Stimulated activated CD4-positive, alpha-beta T cell treated with anti-CD3 and anti-CD28 coated beads, Interleukin-12 subunit alpha, Interleukin-12 subunit beta, amount 100 ng/mL, for 4 hours (primary cell): ENCODE measurements around the gene RRAD.

Experiments
- DNase-seq: peaks from one replicate; pipeline ENCODE4 v3.0.0-alpha.2; 2020

The RRAD gene

DNA sequence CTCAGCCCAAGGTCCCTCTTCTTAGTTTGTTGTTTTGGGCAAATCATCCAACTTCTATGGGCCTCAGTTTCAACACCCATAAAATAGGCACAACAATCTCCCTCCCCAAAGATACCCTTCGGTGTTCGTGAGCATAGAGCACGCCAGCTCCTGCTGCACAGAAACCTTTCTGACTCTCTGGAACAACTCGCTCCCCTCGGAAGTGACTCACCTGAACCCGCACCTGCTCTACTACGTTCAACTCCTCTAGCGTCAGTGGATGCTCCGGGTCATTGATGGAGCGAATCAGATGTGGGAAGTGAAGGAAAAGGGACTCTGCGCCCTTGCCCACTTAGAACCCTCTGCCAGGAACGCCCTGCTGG, 8.4 kb upstream of the RRAD start:
- DNase-seq, result peak; percentile 52

DNA sequence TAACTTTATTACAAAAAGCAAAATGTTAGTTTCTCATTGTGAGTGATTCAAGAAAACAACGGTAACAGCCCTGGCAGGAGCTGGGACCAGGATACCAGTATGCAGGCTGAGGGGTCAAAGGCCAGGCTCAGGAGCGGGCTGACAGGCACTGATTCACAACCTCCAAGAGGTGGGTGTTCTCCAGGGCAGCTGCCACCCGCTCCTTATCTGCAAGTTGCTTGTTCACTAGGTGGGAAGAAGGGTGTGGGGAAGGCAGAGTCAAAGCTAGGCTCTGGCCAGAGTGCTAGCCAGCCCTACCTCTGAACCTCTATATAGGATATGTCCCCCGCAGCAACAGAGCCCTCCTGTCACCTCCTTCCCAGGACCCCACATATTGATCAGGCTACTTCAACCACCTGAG, 6.7 kb upstream of the RRAD start:
- DNase-seq, result no peak

DNA sequence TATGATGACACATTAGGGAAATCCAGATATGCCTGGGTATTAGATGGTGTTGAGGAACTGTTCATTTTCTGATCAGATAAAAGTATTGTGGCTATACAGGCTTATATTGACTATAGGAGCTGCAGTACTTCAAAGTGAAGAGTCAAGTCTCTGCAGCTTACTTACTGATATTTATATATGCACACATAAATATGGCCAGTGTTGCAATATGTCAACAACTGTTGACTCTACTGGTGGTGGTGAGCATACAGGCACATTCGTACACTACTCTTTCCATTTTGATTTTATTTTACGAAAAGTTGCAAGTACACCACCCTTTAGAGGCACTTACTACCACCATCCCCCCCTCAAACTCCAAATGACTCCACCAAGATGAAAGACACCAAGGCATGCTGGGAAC, 6.3 kb upstream of the RRAD start:
- DNase-seq, result no peak

DNA sequence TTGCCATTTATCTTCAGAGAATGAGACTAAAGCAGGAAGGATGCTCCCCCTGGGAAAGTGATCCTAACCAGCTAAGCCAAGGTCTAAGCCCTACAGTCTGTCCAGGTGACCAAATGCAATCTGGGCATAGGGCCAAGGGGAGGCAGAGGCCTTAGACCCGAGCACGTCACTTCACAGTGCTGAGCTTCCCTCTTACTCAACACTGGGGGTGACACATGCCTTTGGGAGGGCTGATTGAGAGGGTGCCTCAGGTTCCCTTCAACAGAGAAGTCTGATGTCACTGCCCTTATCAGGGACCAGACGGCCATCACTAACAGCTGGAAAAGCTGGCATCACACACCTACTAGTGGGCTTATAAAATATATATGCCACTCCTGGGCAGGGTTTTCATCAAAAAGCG, 4.9 kb upstream of the RRAD start:
- no peak for DNase-seq

DNA sequence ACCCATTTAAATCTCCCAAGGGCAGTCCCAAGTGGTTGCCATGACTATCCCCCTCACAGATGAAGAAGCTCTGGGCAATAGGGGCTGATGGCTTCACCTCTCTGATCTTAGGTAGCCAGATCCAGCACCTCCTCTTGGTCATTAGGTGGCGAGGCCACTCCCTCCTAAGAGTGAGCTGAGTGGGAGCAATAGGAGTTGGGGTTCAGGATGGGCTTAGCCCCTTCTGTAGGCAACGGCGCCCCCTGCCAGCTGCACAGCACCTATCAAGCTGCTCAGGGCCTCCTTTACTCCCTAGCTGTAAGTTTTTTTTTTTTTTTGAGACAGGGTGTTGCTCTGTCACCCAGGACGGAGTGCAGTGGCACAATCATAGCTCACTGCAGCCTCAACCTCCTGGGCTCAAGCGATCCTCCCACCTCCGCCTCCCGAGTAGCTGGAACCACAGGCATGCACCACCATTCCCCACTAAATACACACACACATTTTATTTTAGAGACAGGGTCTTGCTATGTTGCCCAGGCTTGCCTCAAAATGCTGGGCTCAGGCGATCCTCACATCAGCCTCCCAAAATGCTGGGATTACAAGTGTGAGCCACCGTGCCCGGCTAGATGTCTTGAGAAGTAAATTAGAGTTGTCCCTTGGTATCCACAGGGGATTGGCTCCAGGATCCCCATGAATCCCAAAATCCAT, 3.5 kb upstream of the RRAD start:
- DNase-seq, result no peak

DNA sequence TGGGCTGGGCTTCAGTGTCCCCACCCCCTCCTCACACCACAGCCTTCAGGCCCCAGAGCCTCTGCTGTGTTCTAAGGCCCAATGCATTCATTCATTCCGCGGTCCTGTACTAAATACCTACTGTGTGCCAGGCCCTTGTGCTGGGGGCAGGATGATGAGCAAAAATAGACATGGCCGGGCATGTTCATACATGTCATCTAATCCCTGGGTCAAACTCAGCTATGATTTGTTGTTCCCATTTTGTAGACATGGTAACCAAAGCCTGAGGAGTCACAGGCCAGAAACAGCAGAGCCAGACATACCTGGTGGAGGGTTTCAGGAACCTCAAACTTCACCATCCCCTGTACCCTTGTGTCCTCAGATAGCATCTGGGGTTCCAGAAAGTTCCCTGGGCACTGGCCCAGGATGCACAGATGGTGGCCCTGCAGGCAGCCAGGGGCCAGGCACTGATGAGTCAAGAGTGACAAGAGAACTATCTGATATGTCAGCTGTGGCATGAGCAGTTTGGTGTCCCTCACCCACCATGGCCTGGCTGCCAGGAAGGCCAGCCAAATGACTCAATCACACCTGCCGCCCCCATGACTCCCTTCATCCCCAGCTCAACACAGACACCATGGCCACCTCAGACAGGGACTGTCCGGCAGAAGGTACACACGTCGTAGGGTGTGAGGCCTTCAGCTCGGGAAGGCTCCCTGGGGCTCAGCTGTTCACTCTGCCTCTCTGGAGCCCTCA, 2.7 kb upstream of the RRAD start:
- DNase-seq, result no peak

DNA sequence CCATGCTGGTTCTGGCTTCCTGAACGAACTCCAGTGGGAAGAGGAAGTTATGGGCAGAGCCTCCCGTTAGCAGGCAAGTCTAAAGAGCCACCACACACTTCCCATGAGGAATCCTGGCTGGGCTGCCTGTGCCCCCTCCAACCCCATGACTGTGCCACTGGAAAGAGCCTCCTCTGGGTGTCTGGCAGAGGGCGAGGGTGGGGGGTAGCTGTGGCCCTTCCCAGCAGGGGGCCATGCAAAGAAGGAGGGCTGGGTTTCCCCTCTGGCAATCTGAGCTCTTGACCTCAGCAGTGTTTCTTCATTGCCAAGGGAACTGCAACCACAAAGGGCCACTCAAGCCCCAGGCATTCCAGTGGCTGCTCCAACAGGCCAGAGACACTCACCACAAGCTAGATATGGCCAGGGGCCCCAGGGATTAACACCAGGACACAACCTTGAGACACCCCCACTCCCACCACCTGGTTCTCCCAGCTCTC, 1.7 kb upstream of the RRAD start:
- no peak for DNase-seq

DNA sequence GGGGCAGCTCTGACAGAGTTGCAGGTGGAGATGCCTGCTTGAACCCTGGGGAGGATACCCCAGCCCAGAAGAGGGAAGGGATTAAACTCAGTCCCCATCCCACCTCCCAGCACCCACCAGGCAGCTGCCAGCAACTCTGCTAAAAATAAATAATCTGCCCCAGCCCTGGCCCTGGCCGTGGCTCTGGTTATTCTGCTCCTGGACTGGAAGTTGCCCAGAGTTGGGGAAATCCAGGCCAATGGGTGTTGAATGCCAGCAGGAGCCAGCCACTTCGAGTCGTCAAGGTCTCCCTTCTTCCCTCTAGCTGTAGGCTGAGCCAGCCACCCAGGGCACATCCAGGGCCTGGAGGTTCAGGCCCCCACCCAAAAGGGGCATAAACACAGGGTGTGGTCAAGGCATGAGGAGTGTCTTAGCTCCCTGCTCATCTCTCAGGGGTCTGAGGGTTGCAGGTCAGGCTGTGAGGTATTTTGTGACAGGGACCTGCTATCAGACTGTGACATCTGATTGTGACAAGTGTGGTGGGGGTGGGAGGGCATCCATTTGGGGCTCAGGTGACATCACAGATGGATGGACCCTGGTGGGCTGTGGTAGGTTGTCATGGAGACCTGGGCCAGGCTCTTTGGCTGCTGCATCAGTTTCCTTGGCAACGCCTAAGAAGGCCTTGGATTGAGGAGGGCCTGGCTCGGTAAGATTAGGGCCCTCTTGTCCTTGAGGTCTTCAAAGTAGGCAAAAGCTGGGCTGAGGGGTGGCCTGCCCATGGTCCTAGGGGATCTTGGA, 1.0 kb upstream of the RRAD start:
- no peak for DNase-seq

DNA sequence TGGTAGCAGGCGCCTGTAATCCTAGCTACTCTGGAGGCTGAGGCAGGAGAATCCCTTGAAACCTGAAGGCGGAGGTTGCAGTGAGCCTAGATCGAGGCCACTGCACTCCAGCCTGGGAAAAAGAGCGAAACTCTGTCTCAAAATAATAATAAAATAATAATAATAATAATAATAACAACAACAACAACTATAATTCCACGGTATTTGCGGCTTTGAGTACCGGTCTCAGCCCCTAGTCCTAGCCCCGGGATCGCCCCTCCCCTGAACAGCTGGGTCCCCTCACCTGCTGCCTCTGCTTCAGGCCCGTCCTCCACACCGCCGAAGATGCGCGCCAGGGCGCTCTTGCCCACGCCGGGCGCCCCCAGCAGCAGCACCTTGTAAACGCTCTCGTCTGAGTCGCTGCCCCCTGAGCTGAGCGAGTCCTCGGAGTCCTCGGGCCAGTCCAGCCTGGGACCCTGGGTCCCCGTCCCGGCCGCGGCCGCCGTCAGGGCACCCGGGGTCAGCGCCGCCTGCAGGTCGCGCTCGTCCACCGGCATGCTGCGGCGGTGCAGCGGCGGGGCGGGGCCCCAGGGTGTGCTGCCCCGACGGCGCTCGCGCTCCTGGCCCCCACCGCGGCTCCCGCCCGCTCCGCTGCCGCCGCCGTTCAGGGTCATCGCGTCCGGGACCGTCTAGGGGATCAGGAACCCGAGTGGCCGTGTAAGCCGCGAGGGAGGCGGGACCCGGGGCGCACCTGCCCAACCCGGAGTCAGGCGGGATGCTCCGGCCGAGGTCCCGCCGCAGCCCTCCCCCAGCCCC, 611 bp downstream of the RRAD start:
- peak; percentile 36 for DNase-seq

DNA sequence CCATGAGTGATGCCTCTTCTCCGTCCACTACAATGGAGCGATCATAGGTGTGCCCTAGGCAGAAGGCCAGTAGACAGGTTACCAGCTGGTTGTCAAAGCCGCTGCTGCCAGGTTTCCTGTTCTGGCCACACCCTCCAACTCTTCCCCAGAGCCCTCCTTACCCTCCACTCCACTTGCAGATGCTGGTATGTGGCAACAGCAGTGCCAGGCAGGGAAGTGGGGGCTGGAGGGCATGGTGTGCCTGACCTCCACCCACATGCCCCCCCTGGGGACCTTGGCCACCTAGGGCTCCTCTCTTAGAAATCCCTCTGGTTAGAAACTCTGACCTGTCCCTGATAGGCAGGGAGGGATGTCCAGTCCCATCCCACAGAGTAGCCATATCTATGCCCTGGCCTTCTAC, 1.5 kb downstream of the RRAD start:
- no peak for DNase-seq

DNA sequence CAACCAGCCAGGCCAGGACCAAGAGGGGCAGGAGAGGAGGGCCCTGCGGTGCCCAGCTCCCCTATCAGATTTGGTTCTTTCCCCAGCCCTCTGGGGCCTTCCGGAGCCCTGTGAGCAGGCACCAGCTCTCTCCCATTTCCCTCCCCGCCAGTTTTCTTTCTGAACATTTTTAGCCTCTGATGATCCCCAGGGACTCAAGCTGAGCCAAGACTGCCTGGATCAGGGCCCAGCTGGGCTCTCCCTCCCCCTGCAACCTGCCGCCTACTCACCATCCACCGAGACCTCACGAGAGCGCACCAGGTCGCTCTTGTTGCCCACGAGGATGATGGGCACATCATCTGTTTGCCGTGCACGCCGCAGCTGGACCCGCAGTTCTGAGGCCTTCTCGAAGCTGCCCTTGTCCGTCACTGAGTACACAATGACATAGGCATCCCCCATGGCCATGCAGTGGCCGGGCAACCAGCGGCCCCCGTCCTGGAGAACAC, 2.0 kb downstream of the RRAD start:
- no peak for DNase-seq

DNA sequence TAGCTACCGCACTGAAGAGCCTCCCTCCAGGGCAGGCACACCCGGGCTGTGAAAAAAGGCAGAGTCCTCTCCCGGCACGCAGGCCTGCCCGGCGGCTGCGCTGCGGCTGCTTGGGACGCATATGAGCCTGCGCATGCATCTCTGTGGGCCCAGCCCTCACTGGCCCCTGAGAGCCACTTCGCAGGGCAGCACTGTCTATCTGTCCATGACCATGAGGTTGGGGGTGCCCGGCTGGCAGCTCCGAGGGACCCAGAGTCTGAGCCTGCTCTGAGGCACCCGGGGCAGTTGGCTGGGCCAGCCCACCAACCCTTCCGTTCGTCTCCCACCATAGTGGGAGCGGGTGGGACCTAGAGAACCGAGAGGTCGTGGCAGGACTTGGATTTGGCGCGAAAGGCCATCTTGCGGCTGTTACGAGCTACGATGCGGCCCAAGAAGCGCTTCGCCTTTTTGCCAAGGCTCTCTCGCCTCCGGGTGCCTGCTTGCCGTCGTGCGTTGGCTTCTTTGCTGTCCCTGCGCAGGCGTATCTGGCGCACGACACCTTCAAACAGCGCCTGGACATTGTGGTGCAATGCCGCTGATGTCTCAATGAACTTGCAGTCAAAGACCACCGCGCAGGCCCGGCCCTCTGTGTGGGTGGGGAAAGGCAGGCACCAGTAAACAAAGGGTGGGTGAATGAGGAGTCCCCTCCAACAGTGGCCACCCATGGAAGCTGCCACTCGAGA, 3.4 kb downstream of the RRAD start:
- no peak for DNase-seq

DNA sequence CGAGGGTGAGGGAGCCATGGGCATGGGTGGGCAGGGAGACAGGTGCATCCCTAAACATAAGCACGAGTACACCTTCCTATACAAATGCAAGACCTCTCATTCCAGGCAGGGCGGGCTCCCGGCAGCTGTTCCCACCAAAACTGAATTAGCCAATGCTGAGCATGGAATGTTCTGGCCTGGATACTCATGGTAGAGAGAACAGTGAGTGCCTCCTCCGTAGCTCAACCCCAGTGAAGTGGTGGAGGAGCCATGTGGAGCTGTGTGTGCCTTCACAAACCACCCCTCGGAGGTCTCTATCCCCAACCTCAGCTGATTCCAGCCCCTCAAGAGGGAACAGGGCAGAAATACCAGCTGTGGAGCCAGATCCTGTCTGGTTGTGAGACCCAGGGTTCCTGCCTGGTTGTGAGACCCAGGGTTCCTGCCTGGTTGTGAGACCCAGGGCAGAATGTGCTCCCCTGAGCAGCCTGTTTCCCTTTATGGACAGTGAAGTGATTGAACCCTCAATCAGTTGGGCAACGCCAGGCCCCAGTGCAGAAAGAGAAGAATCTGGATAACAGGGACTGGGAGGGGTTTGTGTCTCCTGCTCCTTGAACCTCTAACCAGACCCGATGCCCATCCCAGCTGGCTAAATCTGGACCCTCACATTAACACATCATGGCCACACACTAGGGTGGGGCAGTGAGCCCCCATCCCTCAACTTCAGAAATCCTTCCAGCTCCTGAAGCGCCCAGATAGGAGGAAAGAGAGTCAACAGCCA, 4.2 kb downstream of the RRAD start:
- no peak for DNase-seq

DNA sequence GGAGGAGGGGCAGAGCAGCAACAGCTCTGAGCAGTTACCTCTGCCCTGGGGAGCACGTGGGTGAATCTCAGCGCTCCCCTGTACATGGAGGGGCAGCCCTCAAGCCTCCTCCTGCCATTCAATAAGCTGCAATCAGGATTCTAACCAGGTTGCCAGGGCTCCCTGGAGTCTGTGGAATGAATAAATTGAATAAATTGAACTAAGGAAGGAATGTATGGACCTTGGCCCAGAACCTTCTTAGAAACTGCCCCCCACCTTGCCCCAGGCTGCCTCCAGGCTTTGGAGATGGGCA, 5.1 kb downstream of the RRAD start:
- DNase-seq, result no peak

DNA sequence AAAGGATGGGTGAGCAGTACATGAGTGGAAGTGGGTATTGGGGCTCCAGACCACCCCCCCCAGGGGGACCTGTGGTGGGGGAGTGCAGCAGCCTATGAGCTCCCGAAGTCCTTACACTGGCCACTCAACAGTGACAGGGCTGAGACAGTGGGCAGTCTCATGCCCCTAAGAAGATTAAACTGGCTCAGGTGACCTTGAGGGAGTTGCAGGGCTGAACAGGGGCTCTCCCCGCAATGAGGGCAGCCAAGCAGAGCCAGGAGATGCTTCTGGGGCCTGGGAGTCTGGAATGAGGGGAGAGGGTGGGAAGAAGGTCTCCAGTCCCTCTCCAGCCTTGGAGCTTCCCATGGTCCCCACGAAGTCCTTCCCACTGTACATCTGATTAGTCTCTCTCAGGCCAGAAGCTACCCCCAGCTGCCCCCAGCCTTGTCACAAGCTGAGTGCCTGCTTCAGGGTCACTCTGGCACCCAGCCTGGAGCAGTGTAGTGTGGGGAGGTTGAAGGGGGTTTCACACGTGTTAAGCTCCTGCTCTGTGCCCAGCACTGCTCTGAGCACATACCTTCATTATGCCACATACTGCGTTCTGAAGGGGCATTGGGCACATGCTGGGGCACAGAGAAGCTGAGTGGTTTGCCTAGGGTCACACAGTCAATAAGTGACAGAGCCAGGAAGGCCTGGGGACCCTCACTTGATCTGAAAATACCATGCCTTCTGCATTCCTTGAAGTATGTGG, 5.6 kb downstream of the RRAD start:
- DNase-seq, result no peak

DNA sequence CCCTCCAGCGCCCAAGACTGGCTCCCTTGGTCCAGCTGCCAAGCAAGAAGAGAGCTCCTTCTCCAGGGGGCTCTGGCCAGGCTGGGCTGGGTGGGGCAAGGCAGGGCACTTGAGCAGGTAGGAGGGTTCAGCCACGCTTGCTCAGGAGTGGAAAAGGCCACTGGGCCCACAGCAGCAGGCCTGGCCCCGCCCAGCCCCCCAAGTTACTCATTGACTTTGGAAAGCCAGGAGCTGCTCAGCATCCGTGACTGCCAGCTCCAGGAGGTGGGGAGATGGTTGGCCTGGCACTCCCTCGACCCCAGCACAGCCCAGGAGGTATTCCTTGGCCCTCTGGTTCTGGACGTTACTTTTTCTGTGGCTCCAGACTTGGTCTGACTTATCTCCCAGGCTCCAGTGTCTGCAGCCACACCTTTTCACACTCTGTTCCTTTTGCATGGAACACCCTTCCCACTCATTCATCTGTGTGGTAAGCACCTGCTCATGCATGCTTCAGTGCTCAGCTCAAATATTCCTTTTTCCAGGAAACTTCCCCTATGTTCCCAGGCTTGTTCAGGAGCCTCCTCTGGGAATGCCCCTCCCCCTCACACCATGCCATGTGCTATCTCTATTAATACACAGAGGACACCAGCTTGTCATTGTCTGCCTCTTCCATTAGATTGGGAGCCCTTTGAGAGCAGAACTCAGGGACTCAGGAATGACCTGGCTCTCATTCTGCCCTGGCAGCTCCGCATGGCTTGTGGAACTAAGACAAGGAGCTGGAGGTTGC, 6.3 kb downstream of the RRAD start, which contains the start of gene CDH16:
Gene CDH16 (minus strand): TSS at position 83 of the 766 bp plus-strand sequence. CDS start 820 bp downstream, outside the sequence.
- DNase-seq, result no peak

DNA sequence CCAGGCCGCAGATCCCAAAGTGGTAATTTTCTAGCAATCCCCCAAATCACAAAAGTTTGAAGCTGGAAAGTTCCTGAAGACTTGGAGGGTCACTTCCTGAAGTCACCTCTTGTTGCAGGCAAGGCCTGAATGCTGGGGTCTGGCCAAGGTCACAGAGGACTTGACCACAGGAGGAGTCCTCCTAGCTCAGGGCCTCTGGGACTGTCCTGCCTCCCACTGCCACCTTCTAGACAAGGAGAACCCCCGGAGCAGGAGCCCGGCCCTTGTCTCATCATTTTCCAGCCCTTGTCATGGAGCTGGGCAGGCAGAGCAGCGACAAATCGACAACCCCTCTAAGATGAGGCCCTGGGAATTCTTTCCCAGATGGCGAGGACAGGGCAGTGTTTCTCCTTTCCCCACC, 7.0 kb downstream of the RRAD start:
- DNase-seq, result no peak

DNA sequence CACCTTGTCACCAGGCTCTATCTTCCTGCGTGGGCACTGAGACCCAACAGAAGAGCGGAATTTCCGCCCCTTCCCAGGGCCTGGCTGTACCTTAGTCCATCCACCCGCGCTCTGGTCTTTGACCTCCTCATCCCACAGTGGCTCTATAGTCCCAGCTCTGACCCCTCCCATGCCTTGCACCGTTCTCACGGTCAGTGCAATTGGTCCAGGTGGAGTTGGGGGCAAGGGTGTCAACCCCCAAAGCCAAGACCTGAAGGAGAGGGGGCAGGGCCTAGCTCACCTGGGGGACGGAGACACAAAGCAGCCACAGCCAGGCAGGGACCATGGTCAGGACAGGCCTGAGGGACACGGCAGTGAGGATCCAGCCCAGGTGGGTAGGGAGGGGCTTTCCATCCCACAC, 7.6 kb downstream of the RRAD start:
- DNase-seq, result no peak

DNA sequence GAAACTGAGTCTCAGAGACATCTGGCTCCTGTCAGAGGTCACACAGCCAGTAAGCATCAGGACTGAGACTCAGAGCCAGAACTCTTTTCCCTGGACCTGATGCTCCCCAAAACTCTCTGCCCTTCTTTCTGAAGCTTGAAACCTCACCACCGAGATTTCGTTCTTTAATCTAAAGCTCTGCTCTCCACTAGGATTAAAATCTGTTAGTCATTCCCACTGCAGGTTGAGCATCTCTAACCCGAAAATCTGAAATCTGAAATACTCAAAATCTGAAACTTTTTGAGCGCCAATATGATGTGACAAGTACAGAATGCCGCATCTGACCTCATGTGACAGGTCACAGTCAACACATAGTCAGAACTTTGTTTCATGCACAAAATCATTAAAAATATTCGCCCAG, 8.8 kb downstream of the RRAD start:
- DNase-seq, result no peak

DNA sequence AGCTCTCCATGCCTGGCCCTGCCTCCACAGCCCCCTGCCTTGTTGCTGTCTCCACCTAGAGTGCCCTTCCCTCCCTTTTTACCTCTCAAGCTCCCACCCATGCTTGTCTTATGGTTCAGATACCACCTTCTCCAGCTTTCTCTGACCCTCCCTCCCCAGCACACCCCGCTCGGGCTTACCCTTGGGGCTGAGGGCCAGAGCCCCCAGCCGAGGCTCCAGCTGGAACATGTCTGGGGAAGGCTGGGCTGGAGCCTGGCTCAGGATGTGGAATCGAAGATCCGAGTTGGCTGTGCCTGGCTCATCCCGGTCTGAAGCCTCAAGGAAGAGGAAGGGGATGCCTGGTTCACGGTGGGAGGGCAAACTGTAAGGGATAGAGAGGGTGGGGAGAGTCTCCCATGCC, 10.3 kb downstream of the RRAD start:
- DNase-seq, result no peak
